Keratinocyte (primary cell): ENCODE results near the gene SLC38A7. TPM values are rescaled to one million over a fixed set of nuclear protein-coding genes. Genes with fewer than 3 reads are reported as not detected.

Experiments
- DNase-seq: peaks from one replicate; pipeline ENCODE4 v3.0.0-alpha.2; 2011; ENCODE audit warnings: low read depth, missing footprints, low spot score
- FAIRE-seq: peaks from 2 replicates; lab custom pipeline; 2011; peaks lifted over from hg19 to GRCh38; lab: Jason Lieb, UNC
- H2AFZ ChIP-seq: 2 replicates; pipeline ENCODE4 v1.6.0; 2012; ENCODE audit warnings: low read length, control low read depth, inconsistent platforms; ENCODE audit not compliant: control insufficient read depth
- H3K27ac ChIP-seq: 2 replicates; pipeline ENCODE4 v1.5.1; 2011; ENCODE audit warnings: low read length; ENCODE audit not compliant: control insufficient read depth, insufficient read depth
- H3K27me3 ChIP-seq: 3 replicates; pipeline ENCODE4 v1.6.0; 2011; ENCODE audit warnings: low read length; ENCODE audit not compliant: control insufficient read depth, insufficient read depth; ENCODE audit errors: extremely low read depth
- H3K36me3 ChIP-seq, 2 experiments: 2 replicates in 1 of 2; 3 replicates in 1 of 2; pipeline ENCODE4 v1.5.1; 2011; ENCODE audit warnings: low read length in 2 of 2, mild to moderate bottlenecking in 1 of 2; ENCODE audit not compliant: control insufficient read depth in 2 of 2, insufficient read depth in 2 of 2; ENCODE audit errors: extremely low read depth in 1 of 2
- H3K4me1 ChIP-seq: 3 replicates; pipeline ENCODE4 v1.5.1; 2011; ENCODE audit warnings: low read length; ENCODE audit not compliant: control insufficient read depth, insufficient read depth; ENCODE audit errors: extremely low read depth
- H3K4me2 ChIP-seq: 3 replicates; pipeline ENCODE4 v1.6.0; 2011; ENCODE audit warnings: low read depth, low read length; ENCODE audit not compliant: control insufficient read depth, insufficient read depth; ENCODE audit errors: extremely low read depth
- H3K4me3 ChIP-seq, 3 experiments: fragments of 200-600 bp in 1 of 3; sonication (generic) in 1 of 3; 2 replicates in 2 of 3; 3 replicates in 1 of 3; pipeline ENCODE4 v1.5.1; 2011 to 2016; ENCODE audit warnings: low read length in 3 of 3, mild to moderate bottlenecking in 3 of 3, control low read depth in 2 of 3, inconsistent platforms in 1 of 3, low read depth in 1 of 3, mixed read lengths in 1 of 3, mixed run types in 1 of 3, moderate library complexity in 1 of 3; ENCODE audit not compliant: control insufficient read depth in 2 of 3, insufficient read depth in 2 of 3; ENCODE audit errors: extremely low read depth in 1 of 3
- H3K79me2 ChIP-seq: 2 replicates; pipeline ENCODE4 v1.6.0; 2012; ENCODE audit warnings: low read length; ENCODE audit not compliant: control insufficient read depth, insufficient read depth
- H3K9ac ChIP-seq: 3 replicates; pipeline ENCODE4 v1.6.0; 2011; ENCODE audit warnings: low read length; ENCODE audit not compliant: control insufficient read depth, insufficient read depth; ENCODE audit errors: extremely low read depth
- H3K9me1 ChIP-seq: 3 replicates; pipeline ENCODE4 v1.6.0; 2011; ENCODE audit warnings: low read length; ENCODE audit not compliant: control insufficient read depth, insufficient read depth; ENCODE audit errors: extremely low read depth
- H3K9me3 ChIP-seq: 2 replicates; pipeline ENCODE4 v1.5.1; 2012; ENCODE audit warnings: low read depth, low read length; ENCODE audit not compliant: control insufficient read depth
- H4K20me1 ChIP-seq: 3 replicates; pipeline ENCODE4 v1.6.0; 2011; ENCODE audit warnings: low read length; ENCODE audit not compliant: control insufficient read depth, insufficient read depth; ENCODE audit errors: extremely low read depth
- EZH2 ChIP-seq: IDR thresholded peaks from one replicate; pipeline ENCODE4 v1.6.1; 2012; ENCODE audit warnings: inconsistent platforms, mild to moderate bottlenecking, low read length, moderate library complexity
- dilution Hi-C: fragments of 300-500 bp; cut with MboI; formaldehyde crosslinking; loops from one replicate; pipeline ENCODE4 v1.7.0; 2020; ENCODE audit warnings: low sequenced_read_pairs; ENCODE audit not compliant: extremely low pct_ligation_motif_present
- polyA plus RNA-seq, 5 experiments: library from polyadenylated mRNA; depleted of rRNA in 3 of 5; stranded (reverse) in 3 of 5; stranded (forward) in 1 of 5; unstranded in 1 of 5; fragments of >200 nt; gene quantifications; 1 replicate in 1 of 5; 2 replicates in 3 of 5; 3 replicates in 1 of 5; pipeline versions ENCODE4 v1.2.1 to v1.2.3, GENCODE V29; 2011 to 2012; ENCODE audit warnings: missing spikeins in 2 of 5, low read depth in 1 of 5, low replicate concordance in 1 of 5
- TF ChIP-seq, protein P1 (sequence below), 3 experiments: IDR thresholded peaks in 1 of 3; conservative IDR thresholded peaks in 1 of 3; optimal IDR thresholded peaks in 1 of 3; 2 replicates in 2 of 3; 3 replicates in 1 of 3; pipeline versions ENCODE3 to v1.5.1; 2011; ENCODE audit warnings: low read length in 3 of 3, mild to moderate bottlenecking in 3 of 3, moderate library complexity in 2 of 3, control low read depth in 1 of 3, inconsistent platforms in 1 of 3; ENCODE audit not compliant: insufficient read depth in 2 of 3; ENCODE audit errors: extremely low read depth in 1 of 3

SLC38A7 gene
- polyA plus RNA-seq, 1 donor (not counting 4 experiments of a cell fraction or from before 2014, with no cell fraction given) = 11.2 TPM

- H3K27me3 ChIP-seq = no peaks in the 10 kb centered on the region
- H3K27ac ChIP-seq = no peak overlapping the region
- H3K4me1 ChIP-seq = no peaks in the 10 kb centered on the region
- dilution Hi-C loops = no loop called here
- H3K79me2 ChIP-seq = no peaks in the 10 kb centered on the region
- H3K4me3 ChIP-seq = no peak overlapping the region
- FAIRE-seq (no peak), DNase-seq (no peak)
- no peaks in the 10 kb centered on the region for H4K20me1 ChIP-seq
- no peak for TF ChIP-seq EZH2
- TF ChIP-seq, protein P1, sequence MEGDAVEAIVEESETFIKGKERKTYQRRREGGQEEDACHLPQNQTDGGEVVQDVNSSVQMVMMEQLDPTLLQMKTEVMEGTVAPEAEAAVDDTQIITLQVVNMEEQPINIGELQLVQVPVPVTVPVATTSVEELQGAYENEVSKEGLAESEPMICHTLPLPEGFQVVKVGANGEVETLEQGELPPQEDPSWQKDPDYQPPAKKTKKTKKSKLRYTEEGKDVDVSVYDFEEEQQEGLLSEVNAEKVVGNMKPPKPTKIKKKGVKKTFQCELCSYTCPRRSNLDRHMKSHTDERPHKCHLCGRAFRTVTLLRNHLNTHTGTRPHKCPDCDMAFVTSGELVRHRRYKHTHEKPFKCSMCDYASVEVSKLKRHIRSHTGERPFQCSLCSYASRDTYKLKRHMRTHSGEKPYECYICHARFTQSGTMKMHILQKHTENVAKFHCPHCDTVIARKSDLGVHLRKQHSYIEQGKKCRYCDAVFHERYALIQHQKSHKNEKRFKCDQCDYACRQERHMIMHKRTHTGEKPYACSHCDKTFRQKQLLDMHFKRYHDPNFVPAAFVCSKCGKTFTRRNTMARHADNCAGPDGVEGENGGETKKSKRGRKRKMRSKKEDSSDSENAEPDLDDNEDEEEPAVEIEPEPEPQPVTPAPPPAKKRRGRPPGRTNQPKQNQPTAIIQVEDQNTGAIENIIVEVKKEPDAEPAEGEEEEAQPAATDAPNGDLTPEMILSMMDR (optimal IDR thresholded peaks at IDR 0.05 in 1 of 3, IDR thresholded peaks at IDR 0.05 in 1 of 3, conservative IDR thresholded peaks at IDR 0.05 in 1 of 3; ENCODE audit: extremely low read depth in 1 of 3, insufficient read depth in 2 of 3, low read length in 3 of 3) = no peak
- no peaks in the 10 kb centered on the region for H3K9me1 ChIP-seq
- no peak overlapping the region for H3K9ac ChIP-seq
- H2AFZ ChIP-seq = no peak overlapping the region
- no peak overlapping the region for H3K4me2 ChIP-seq
- peaks cover 23 to 39% of the 10 kb centered on the region in 2 experiments for H3K36me3 ChIP-seq
- no peaks in the 10 kb centered on the region for H3K9me3 ChIP-seq
These were observed 29.2 kb upstream of the SLC38A7 start for GRCh38 chr16:58713742-58714141.

GRCh38 chr16:58709333-58709732 lies 24.8 kb upstream of the SLC38A7 start:
- DNase-seq = no peak
- no peak for TF ChIP-seq EZH2
- TF ChIP-seq, protein P1 (optimal IDR thresholded peaks at IDR 0.05 in 1 of 3, IDR thresholded peaks at IDR 0.05 in 1 of 3, conservative IDR thresholded peaks at IDR 0.05 in 1 of 3; ENCODE audit: extremely low read depth in 1 of 3, insufficient read depth in 2 of 3, low read length in 3 of 3) = no peak
- Histone ChIP-seq H3K36me3 (peaks cover 23 to 30% of the 10 kb centered on the region in 2 experiments), H3K4me3 (no peak overlapping the region), H3K9me3 (no peaks in the 10 kb centered on the region), H3K4me2 (no peak overlapping the region), H3K79me2 (no peaks in the 10 kb centered on the region), H3K27me3 (no peaks in the 10 kb centered on the region), H3K4me1 (no peaks in the 10 kb centered on the region), H3K27ac (no peak overlapping the region), H3K9me1 (no peaks in the 10 kb centered on the region), H2AFZ (no peak overlapping the region), H4K20me1 (no peaks in the 10 kb centered on the region), H3K9ac (no peak overlapping the region)
- dilution Hi-C loops = no loop called here
- FAIRE-seq = no peak
